ENCODE data around the gene FERD3L.

FERD3L gene

DNA sequence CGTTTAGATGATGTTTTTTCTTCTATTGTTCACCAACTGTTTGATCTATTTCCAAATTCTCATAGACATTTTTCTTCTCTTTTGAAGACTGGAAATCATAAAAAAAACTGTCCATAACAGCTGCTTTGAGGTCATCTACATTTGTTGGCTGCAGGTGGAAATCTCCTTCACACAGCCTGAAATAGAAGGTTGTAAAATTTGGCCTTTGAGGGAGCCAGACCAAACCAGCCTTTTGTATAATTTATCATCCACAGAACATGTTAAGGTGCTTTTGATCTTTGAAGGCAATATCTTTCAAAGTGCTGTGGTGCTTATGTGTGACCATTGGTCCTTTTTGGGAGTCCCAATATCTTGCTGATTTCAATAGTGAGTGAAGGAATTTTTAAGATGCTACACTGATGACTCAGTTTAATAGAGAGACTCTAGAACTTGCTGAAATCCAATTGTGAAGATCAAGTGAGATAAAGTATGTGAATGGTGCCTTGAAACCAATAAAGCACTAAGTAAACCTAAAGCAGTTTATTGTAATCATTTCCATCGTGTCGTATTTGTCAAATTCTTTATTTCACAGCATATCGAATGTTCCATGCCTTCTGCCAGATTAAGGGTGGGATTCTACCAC lies 5.4 kb downstream of the FERD3L start:
- Histone ChIP-seq H2AFZ (ENCODE audit: low read length) (no peak overlapping the region), H3K9me3 (replicated peaks; ENCODE audit: insufficient read depth, low read length) (no peaks in the 10 kb centered on the region), H3K4me3 (ENCODE audit: low read length) (no peak overlapping the region), H3K79me2 (ENCODE audit: low read length) (no peaks in the 10 kb centered on the region), H3K9ac (ENCODE audit: low read length) (no peak overlapping the region), H3K36me3 (replicated peaks; ENCODE audit: insufficient read depth, low read length) (no peaks in the 10 kb centered on the region), H3K9me2 (replicated peaks; ENCODE audit: insufficient read depth, low read length) (no peaks in the 10 kb centered on the region), H3F3A (ENCODE audit: insufficient read depth, low read length) (no peaks in the 10 kb centered on the region), H3K27me3 (replicated peaks; ENCODE audit: insufficient read depth, low read length) (no peaks in the 10 kb centered on the region), H4K20me1 (ENCODE audit: insufficient read depth, low read length) (no peaks in the 10 kb centered on the region), H3K4me1 (ENCODE audit: low read length) (no peaks in the 10 kb centered on the region), H3K4me2 (ENCODE audit: low read depth, low read length) (no peak overlapping the region), H3K27ac (ENCODE audit: low read length) (no peak overlapping the region)
- DNase-seq = no peak
- TF ChIP-seq, protein P1, sequence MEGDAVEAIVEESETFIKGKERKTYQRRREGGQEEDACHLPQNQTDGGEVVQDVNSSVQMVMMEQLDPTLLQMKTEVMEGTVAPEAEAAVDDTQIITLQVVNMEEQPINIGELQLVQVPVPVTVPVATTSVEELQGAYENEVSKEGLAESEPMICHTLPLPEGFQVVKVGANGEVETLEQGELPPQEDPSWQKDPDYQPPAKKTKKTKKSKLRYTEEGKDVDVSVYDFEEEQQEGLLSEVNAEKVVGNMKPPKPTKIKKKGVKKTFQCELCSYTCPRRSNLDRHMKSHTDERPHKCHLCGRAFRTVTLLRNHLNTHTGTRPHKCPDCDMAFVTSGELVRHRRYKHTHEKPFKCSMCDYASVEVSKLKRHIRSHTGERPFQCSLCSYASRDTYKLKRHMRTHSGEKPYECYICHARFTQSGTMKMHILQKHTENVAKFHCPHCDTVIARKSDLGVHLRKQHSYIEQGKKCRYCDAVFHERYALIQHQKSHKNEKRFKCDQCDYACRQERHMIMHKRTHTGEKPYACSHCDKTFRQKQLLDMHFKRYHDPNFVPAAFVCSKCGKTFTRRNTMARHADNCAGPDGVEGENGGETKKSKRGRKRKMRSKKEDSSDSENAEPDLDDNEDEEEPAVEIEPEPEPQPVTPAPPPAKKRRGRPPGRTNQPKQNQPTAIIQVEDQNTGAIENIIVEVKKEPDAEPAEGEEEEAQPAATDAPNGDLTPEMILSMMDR (IDR thresholded peaks at IDR 0.05; ENCODE audit: low read length) = no peak
- TF ChIP-seq EZH2phosphoT487 (IDR thresholded peaks at IDR 0.05; ENCODE audit: low read length) = no peak
- no peak for TF ChIP-seq EZH2 (optimal IDR thresholded peaks at IDR 0.05; ENCODE audit: low read depth, low read length)

DNA sequence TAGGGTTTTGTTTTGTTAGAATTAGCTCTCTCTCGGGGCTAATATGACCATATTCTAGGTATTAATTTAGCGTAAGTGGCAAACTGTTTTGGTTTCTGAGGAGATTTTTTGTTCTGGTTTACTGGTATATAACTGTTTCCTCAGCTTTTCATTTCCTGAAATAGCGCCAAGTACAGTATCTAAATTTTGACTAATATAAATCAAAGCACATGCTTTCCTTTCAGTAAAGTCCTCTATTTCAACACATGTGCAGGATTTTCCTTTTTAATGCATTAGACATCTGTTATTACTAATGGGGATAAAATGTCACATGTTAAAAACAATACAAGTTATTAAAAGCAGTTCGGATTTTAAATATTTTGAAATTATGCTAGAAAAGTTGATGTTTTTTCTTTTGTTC lies 11.3 kb downstream of the FERD3L start:
- no peak for DNase-seq
- TF ChIP-seq, protein P1 (IDR thresholded peaks at IDR 0.05; ENCODE audit: low read length) = no peak
- no peak for TF ChIP-seq EZH2 (optimal IDR thresholded peaks at IDR 0.05; ENCODE audit: low read depth, low read length)
- TF ChIP-seq EZH2phosphoT487 (IDR thresholded peaks at IDR 0.05; ENCODE audit: low read length) = no peak

DNA sequence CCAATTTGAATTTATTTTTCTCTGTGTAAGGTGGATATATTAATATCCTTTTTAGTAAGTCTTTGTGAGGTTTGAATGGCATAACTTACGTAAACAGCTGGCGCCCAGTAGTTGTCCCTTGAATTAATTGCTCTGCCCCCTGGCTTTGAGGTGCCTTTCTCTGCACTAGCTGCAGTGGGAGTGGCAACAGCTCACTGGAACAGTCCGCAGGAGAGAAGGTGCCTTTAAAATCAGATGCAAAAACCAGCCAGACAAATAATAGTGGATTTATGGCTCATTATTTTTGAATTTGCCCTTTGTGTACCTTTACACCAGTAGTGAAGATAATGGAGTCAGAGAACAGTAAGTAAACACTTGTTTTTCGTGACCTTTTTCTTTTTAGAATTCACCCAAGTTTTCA lies 11.8 kb downstream of the FERD3L start:
- H3K9me3 ChIP-seq (replicated peaks; ENCODE audit: insufficient read depth, low read length) = no peaks in the 10 kb centered on the region
- H4K20me1 ChIP-seq (ENCODE audit: insufficient read depth, low read length) = no peaks in the 10 kb centered on the region
- H3K4me3 ChIP-seq (ENCODE audit: low read length) = no peak overlapping the region
- H3K9me2 ChIP-seq (replicated peaks; ENCODE audit: insufficient read depth, low read length) = no peaks in the 10 kb centered on the region
- no peaks in the 10 kb centered on the region for H3K36me3 ChIP-seq (replicated peaks; ENCODE audit: insufficient read depth, low read length)
- H3K9ac ChIP-seq (ENCODE audit: low read length) = no peak overlapping the region
- no peaks in the 10 kb centered on the region for H3K79me2 ChIP-seq (ENCODE audit: low read length)
- H3K4me2 ChIP-seq (ENCODE audit: low read depth, low read length) = no peak overlapping the region
- TF ChIP-seq EZH2 (optimal IDR thresholded peaks at IDR 0.05; ENCODE audit: low read depth, low read length) = no peak
- TF ChIP-seq, protein P1 (IDR thresholded peaks at IDR 0.05; ENCODE audit: low read length) = no peak
- TF ChIP-seq EZH2phosphoT487 (IDR thresholded peaks at IDR 0.05; ENCODE audit: low read length) = no peak
- H3K27me3 ChIP-seq (replicated peaks; ENCODE audit: insufficient read depth, low read length) = no peaks in the 10 kb centered on the region
- H2AFZ ChIP-seq (ENCODE audit: low read length) = no peak overlapping the region
- H3F3A ChIP-seq (ENCODE audit: insufficient read depth, low read length) = no peaks in the 10 kb centered on the region
- H3K27ac ChIP-seq (ENCODE audit: low read length) = no peak overlapping the region
- H3K4me1 ChIP-seq (ENCODE audit: low read length) = no peaks in the 10 kb centered on the region
- no peak for DNase-seq

More for the DNA sequence above, 11.3 kb downstream of the FERD3L start:
- Histone ChIP-seq H3K27me3 (replicated peaks; ENCODE audit: insufficient read depth, low read length) (no peaks in the 10 kb centered on the region), H3K4me2 (ENCODE audit: low read depth, low read length) (no peak overlapping the region), H3K27ac (ENCODE audit: low read length) (no peak overlapping the region), H3K9me3 (replicated peaks; ENCODE audit: insufficient read depth, low read length) (no peaks in the 10 kb centered on the region), H4K20me1 (ENCODE audit: insufficient read depth, low read length) (no peaks in the 10 kb centered on the region), H3K79me2 (ENCODE audit: low read length) (no peaks in the 10 kb centered on the region), H3F3A (ENCODE audit: insufficient read depth, low read length) (no peaks in the 10 kb centered on the region), H3K9me2 (replicated peaks; ENCODE audit: insufficient read depth, low read length) (no peaks in the 10 kb centered on the region), H3K4me1 (ENCODE audit: low read length) (no peaks in the 10 kb centered on the region), H3K36me3 (replicated peaks; ENCODE audit: insufficient read depth, low read length) (no peaks in the 10 kb centered on the region), H3K4me3 (ENCODE audit: low read length) (no peak overlapping the region), H3K9ac (ENCODE audit: low read length) (no peak overlapping the region), H2AFZ (ENCODE audit: low read length) (no peak overlapping the region)
